ENCODE measurements around the gene DIP2B. TPM values are rescaled to one million over a fixed set of nuclear protein-coding genes. Genes with fewer than 3 reads are reported as not detected.

DIP2B gene
- total and polyA plus RNA-seq, 2 of the 13 experiments (the other 11 are each of a cell fraction or from before 2014, with no cell fraction given): 32.1 to 35.8 TPM

- Histone ChIP-seq H3K36me3 (replicated peaks in 1 of 2; ENCODE audit: control insufficient read depth in 1 of 2, insufficient read depth in 2 of 2, low read length in 2 of 2) (peaks cover 23 to 87% of the 10 kb centered on the region in 2 experiments), H3K4me3 (replicated peaks in 1 of 3; ENCODE audit: insufficient read depth in 1 of 3, low read depth in 2 of 3, low read length in 3 of 3) (no peak overlapping the region), H3K9me3 (ENCODE audit: low read length) (no peaks in the 10 kb centered on the region), H3K79me2 (ENCODE audit: insufficient read depth, low read length) (no peaks in the 10 kb centered on the region), H3K27me3 (ENCODE audit: control insufficient read depth in 1 of 2, insufficient read depth in 2 of 2, low read length in 2 of 2) (no peaks in the 10 kb centered on the region), H3K4me2 (ENCODE audit: low read depth, low read length) (no peak overlapping the region), H3K27ac (ENCODE audit: extremely low read length, insufficient read depth, low read length) (no peak overlapping the region), H3K4me1 (ENCODE audit: insufficient read depth, low read length) (no peaks in the 10 kb centered on the region), H2AFZ (ENCODE audit: low read length) (no peak overlapping the region), H3K9ac (ENCODE audit: insufficient read depth, low read depth, low read length) (no peak overlapping the region), H4K20me1 (ENCODE audit: insufficient read depth, low read length) (no peaks in the 10 kb centered on the region; the same call in 1 of the 2 replicates)
- 96% methylated on average over 3 of the region's 3 CpGs for WGBS (ENCODE audit: low lambda C conversion rate)
- BruUV-seq (replicated peaks): no TSS peak
- DNase-seq (ENCODE audit: low spot score) (no peak), ATAC-seq (no peak), FAIRE-seq (no peak)
- intact Hi-C loops (cut with micrococcal nuclease; ENCODE audit: unreplicated experiment) (no loop called here), in situ Hi-C loops (cut with HindIII; ENCODE audit: extremely low pct_ligation_motif_present, low pct_unique_long_range_greater_than_20kb) (no loop called here)
- CTCF ChIA-PET (ENCODE audit: low intra/inter-chr PET ratio, low total read pairs): no interaction called here
- POLR2A ChIA-PET: interaction anchor here (0.6 kb wide), 1 partner anchor 37 kb away, joined by 3 read pairs; no protein-coding TSS in a partner anchor
- no peak for TF ChIP-seq ZBTB43 (CRISPR knock-in tag; conservative IDR thresholded peaks at IDR 0.05)
- TF ChIP-seq ATF7-NPFF (CRISPR knock-in tag; IDR thresholded peaks at IDR 0.05; ENCODE audit: low read depth): no peak
- TF ChIP-seq TFDP1 (CRISPR knock-in tag; IDR thresholded peaks at IDR 0.05; ENCODE audit: borderline replicate concordance): no peak
- TF ChIP-seq KAT8 (CRISPR knock-in tag; IDR thresholded peaks at IDR 0.05): no peak
- no peak for TF ChIP-seq PLSCR1 (CRISPR knock-in tag; IDR thresholded peaks at IDR 0.05; ENCODE audit: borderline replicate concordance)
- no peak for TF ChIP-seq ETV6 (CRISPR knock-in tag; conservative IDR thresholded peaks at IDR 0.05)
- TF ChIP-seq ADNP (CRISPR knock-in tag; IDR thresholded peaks at IDR 0.05): no peak
- no peak for TF ChIP-seq ARNTL (CRISPR knock-in tag; IDR thresholded peaks at IDR 0.05)
- TF ChIP-seq FLYWCH1 (CRISPR knock-in tag; IDR thresholded peaks at IDR 0.05): no peak
- no peak for TF ChIP-seq ZSCAN22 (CRISPR knock-in tag; IDR thresholded peaks at IDR 0.05)
- no peak for TF ChIP-seq AKAP8 (CRISPR knock-in tag; IDR thresholded peaks at IDR 0.05)
- no peak for TF ChIP-seq ARNT2 (CRISPR knock-in tag; IDR thresholded peaks at IDR 0.05; ENCODE audit: low read depth)
- TF ChIP-seq MEIS2 (CRISPR knock-in tag; IDR thresholded peaks at IDR 0.05): no peak
- TF ChIP-seq AGO2 (optimal IDR thresholded peaks at IDR 0.05; ENCODE audit: low read depth, low read length): no peak
- TF ChIP-seq AKNA (CRISPR knock-in tag; IDR thresholded peaks at IDR 0.05; ENCODE audit: borderline replicate concordance): no peak
- no peak for TF ChIP-seq CC2D1A (CRISPR knock-in tag; IDR thresholded peaks at IDR 0.05)
- TF ChIP-seq MYPOP (CRISPR knock-in tag; IDR thresholded peaks at IDR 0.05): no peak
These were observed 173.1 kb downstream of the DIP2B start for GRCh38 chr12:50677858-50678257.
